Heart left ventricle (tissue), 16 donors: ENCODE results near the gene DAB2. TPM values are rescaled to one million over a fixed set of nuclear protein-coding genes. Genes with fewer than 3 reads are reported as not detected.

Experiments
- ATAC-seq, 4 donors: fragments of 200-7000 bp; cut with Tn5 transposase; one replicate each; pipeline ENCODE4 v1.9.1; 2020 to 2022; ENCODE audit warnings: moderate library complexity in 4 of 4, mild to moderate bottlenecking in 3 of 4, moderate number of reproducible peaks in 1 of 4
- DNase-seq, 5 donors: peaks; one replicate each; pipeline ENCODE4 v3.0.0-alpha.2; 2020
- H3K27ac ChIP-seq, 12 donors: fragments of 200-600 bp; sonication (generic) in 4 of 12; one replicate each; pipeline versions ENCODE4 v1.5.0 to v1.8.0; 2016 to 2022; ENCODE audit warnings: mild to moderate bottlenecking in 2 of 12
- H3K27me3 ChIP-seq, 9 donors: fragments of 200-600 bp; sonication (generic) in 2 of 9; one replicate each; pipeline versions ENCODE4 v1.5.1 to v1.8.0; 2016 to 2022; ENCODE audit warnings: mild to moderate bottlenecking in 3 of 9
- H3K36me3 ChIP-seq, 9 donors: fragments of 200-600 bp; sonication (generic) in 2 of 9; one replicate each; pipeline versions ENCODE4 v1.5.0 to v1.8.0; 2018 to 2022; ENCODE audit warnings: mild to moderate bottlenecking in 2 of 9
- H3K4me1 ChIP-seq, 12 donors: fragments of 200-600 bp; sonication (generic) in 4 of 12; one replicate each; pipeline versions ENCODE4 v1.5.0 to v1.8.0; 2016 to 2022; ENCODE audit warnings: mild to moderate bottlenecking in 3 of 12
- H3K4me3 ChIP-seq, 12 donors: fragments of 200-600 bp; sonication (generic) in 4 of 12; one replicate each; pipeline versions ENCODE4 v1.5.0 to v1.8.0; 2017 to 2022; ENCODE audit warnings: mild to moderate bottlenecking in 9 of 12, moderate library complexity in 4 of 12
- H3K9me3 ChIP-seq, 12 donors: fragments of 200-600 bp; sonication (generic) in 4 of 12; one replicate each; pipeline versions ENCODE4 v1.5.0 to v1.8.0; 2016 to 2022; ENCODE audit warnings: mild to moderate bottlenecking in 1 of 12
- CTCF ChIP-seq, 12 donors: fragments of 200-600 bp; sonication (generic) in 4 of 12; IDR thresholded peaks; one replicate each; pipeline versions ENCODE4 v1.5.0 to v1.8.0; 2018 to 2022; ENCODE audit warnings: antibody characterized with exemption in 12 of 12, mild to moderate bottlenecking in 5 of 12
- POLR2A ChIP-seq, 2 donors: fragments of 450-650 bp; IDR thresholded peaks; one replicate each; pipeline ENCODE4 v1.6.1; 2017; ENCODE audit warnings: antibody characterized with exemption in 2 of 2, mild to moderate bottlenecking in 2 of 2, moderate library complexity in 2 of 2
- WGBS, 4 donors: extraction: QIAGEN DNeasy Blood & Tissue Kit in 2 of 4; methylation state at CpG; one replicate each; pipeline versions ENCODE4 v1.1.5 to v1.1.7; 2013 to 2018; 5-methylcytosine and 5-hydroxymethylcytosine counted together
- intact Hi-C, 10 donors: fragments of 100-400 bp; cut with DNase I; formaldehyde crosslinking; loops; one replicate each; pipeline versions ENCODE4 v1.11.1 to v1.14.2; 2022
- polyA plus RNA-seq, 2 donors: library from polyadenylated mRNA; stranded (reverse); fragments of 200-250 nt; gene quantifications; one replicate each; pipeline ENCODE4 v1.2.3, GENCODE V29; 2013
- total RNA-seq, 9 donors: library from RNA; depleted of rRNA in 2 of 9; stranded (reverse); fragments of >200 nt in 2 of 9; fragmentation: NEBNext Ultra II Directional in 3 of 9; extraction: Animal tissue kit (Norgen Biotek cat#: 25700) in 3 of 9; gene quantifications; one replicate each; pipeline versions ENCODE4 v1.1.0 to v1.2.4, GENCODE V29; 2016 to 2023
- donor health status: ischemic (EF 13 %, LVEDD 7.1; RV severe dilation, severe dysfunction).
- donor health status: healthy with polysubstance abuse.
- donor health status: DM: no; HTN: yes; CAD: no.
- donor health status: DM: no; HTN: no; CAD: no.
- donor health status: ischemic (EF 25% LVEDD 6.9; RV normal size, moderate dysfunction).
- donor health status: ischemic (EF 25% LVEDD 5.7; RV mildly dilated, moderate dysfunction).
- donor health status: healthy.
- donor health status: DM: yes; HTN: yes; CAD: no.
- donor health status: ischemic (EF 35%, LVEDD 5.7; RV mildly dilated, moderate dysfunction).
- donor health status: nonischemic (EF 11% LVEDD 7.7; RV severe dilation, severe dysfunction).
- donor health status: DM: yes; HTN: yes; CAD: no.
- donor health status: PGD.
- donor health status: ischemic (EF 29% LVEDD 5.4; RV normal size, mild dysfunction).
- donor health status: nonischemic (EF 23%, LVEDD 6.1; RV moderate dilation, normal function).

The DAB2 gene
- total and polyA plus RNA-seq, 11 donors: 7.8 to 157 (median 24.9) TPM

DNA sequence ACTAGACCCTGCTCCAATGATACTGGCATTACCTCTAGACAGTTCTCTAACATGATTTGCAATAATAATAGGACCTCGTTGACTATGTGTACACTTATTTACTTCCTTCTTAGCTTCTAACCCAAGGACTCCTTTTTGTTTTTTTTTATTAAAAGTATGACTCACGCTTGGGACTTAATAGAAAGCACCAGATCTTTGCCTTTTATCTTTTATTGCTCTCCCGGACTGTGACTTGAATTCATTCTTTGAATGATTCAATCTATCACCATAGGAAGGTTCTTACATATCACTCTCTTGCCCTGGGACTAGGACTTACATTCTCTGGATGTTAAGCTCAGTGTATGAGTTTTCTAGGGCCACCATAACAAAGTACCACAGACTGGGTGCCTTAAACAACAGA, 69.5 kb downstream of the DAB2 start:
- TF ChIP-seq POLR2A (IDR thresholded peaks at IDR 0.05) (no peak), CTCF (IDR thresholded peaks at IDR 0.05) (no peak)
- DNase-seq: no peak
- Histone ChIP-seq H3K27ac (no peak overlapping the region), H3K27me3 (no peaks in the 10 kb centered on the region), H3K4me3 (no peak overlapping the region), H3K36me3 (no peaks in the 10 kb centered on the region), H3K4me1 (peaks cover 0 to 5% (median 0%) of the 10 kb centered on the region in 12 donors), H3K9me3 (peaks cover 0 to 23% (median 9%) of the 10 kb centered on the region in 12 donors)
- intact Hi-C loops: no loop called here
- ATAC-seq: no peak
- WGBS, 4 donors: 50 to 78% (median 63%) methylated on average over 3 of the region's 3 CpGs

GRCh38 chr5:39353717-39354399, 70.9 kb downstream of the DAB2 start:
- no peaks in the 10 kb centered on the region for H3K27me3 ChIP-seq
- no peaks in the 10 kb centered on the region for H3K36me3 ChIP-seq
- 23 to 53% (median 40%) methylated on average over 1 of the region's 1 CpG for WGBS, 4 donors
- peaks cover 0 to 26% (median 10%) of the 10 kb centered on the region in 12 donors for H3K9me3 ChIP-seq
- TF ChIP-seq POLR2A (IDR thresholded peaks at IDR 0.05): no peak
- no peak for TF ChIP-seq CTCF (IDR thresholded peaks at IDR 0.05)
- ATAC-seq (no peak), DNase-seq (no peak)
- intact Hi-C loops: no loop called here
- H3K27ac ChIP-seq: no peak overlapping the region
- H3K4me1 ChIP-seq: peaks cover 0 to 5% (median 0%) of the 10 kb centered on the region in 12 donors
- H3K4me3 ChIP-seq: no peak overlapping the region

GRCh38 chr5:39352951-39353350, 71.8 kb downstream of the DAB2 start:
- no peak for DNase-seq
- TF ChIP-seq POLR2A (IDR thresholded peaks at IDR 0.05) (no peak), CTCF (IDR thresholded peaks at IDR 0.05) (no peak)

GRCh38 chr5:39352170-39352569, 72.6 kb downstream of the DAB2 start:
- DNase-seq: no peak
- H3K4me1 ChIP-seq: peaks cover 0 to 5% (median 0%) of the 10 kb centered on the region in 12 donors
- no peak overlapping the region for H3K4me3 ChIP-seq
- intact Hi-C loops: no loop called here
- ATAC-seq: no peak
- no peaks in the 10 kb centered on the region for H3K27me3 ChIP-seq
- WGBS, 4 donors: 72 to 87% (median 78%) methylated on average over 2 of the region's 2 CpGs
- no peak overlapping the region for H3K27ac ChIP-seq
- no peaks in the 10 kb centered on the region for H3K36me3 ChIP-seq
- H3K9me3 ChIP-seq: peaks cover 0 to 26% (median 10%) of the 10 kb centered on the region in 12 donors
- TF ChIP-seq POLR2A (IDR thresholded peaks at IDR 0.05) (no peak), CTCF (IDR thresholded peaks at IDR 0.05) (no peak)

More at GRCh38 chr5:39352951-39353350, 71.8 kb downstream of the DAB2 start:
- 55 to 72% (median 67%) methylated on average over 1 of the region's 1 CpG for WGBS, 4 donors
- H3K9me3 ChIP-seq: peaks cover 0 to 26% (median 10%) of the 10 kb centered on the region in 12 donors
- no peaks in the 10 kb centered on the region for H3K27me3 ChIP-seq
- no peaks in the 10 kb centered on the region for H3K36me3 ChIP-seq
- no peak overlapping the region for H3K4me3 ChIP-seq
- no peak for ATAC-seq
- H3K27ac ChIP-seq: no peak overlapping the region
- H3K4me1 ChIP-seq: peaks cover 0 to 5% (median 0%) of the 10 kb centered on the region in 12 donors
- intact Hi-C loops: no loop called here
